ENCODE results near the gene ZBTB46. TPM values are rescaled to one million over a fixed set of nuclear protein-coding genes. Genes with fewer than 3 reads are reported as not detected.
A peak's percentile ranks its signal among the peaks of the same experiment; 100 is the strongest.

Gene ZBTB46
- total RNA-seq, 1 experiment from 2014 or later = 9.5 TPM

GRCh38 chr20:63700199-63701050, 130.6 kb downstream of the ZBTB46 start:
- BruUV-seq (replicated peaks) = no TSS peak
- H3K4me3 Mint-ChIP-seq (ENCODE audit: unreplicated experiment) = no peak overlapping the region
- CTCF ChIA-PET = no interaction called here

GRCh38 chr20:63699466-63700198, 131.4 kb downstream of the ZBTB46 start:
- Mint-ChIP-seq H3K4me1 (ENCODE audit: low read depth, unreplicated experiment) (peaks cover 11% of the 10 kb centered on the region), H3K9me3 (ENCODE audit: unreplicated experiment) (no peaks in the 10 kb centered on the region), H3K36me3 (ENCODE audit: insufficient read depth, unreplicated experiment) (peaks cover 100% of the 10 kb centered on the region), H3K27me3 (ENCODE audit: insufficient read depth, unreplicated experiment) (peaks cover 2% of the 10 kb centered on the region), H3K27ac (ENCODE audit: unreplicated experiment) (peak overlapping the region; percentile 30), H3K4me3 (ENCODE audit: unreplicated experiment) (no peak overlapping the region)
- intact Hi-C loops (cut with micrococcal nuclease; ENCODE audit: unreplicated experiment) = no loop called here
- Histone ChIP-seq H3K4me3 (ENCODE audit: low read depth, low read length) (no peak overlapping the region), H3K27me3 (replicated peaks; ENCODE audit: control insufficient read depth, insufficient read depth, low read length) (no peaks in the 10 kb centered on the region), H3K9me3 (no peaks in the 10 kb centered on the region), H3K4me1 (peaks cover 26% of the 10 kb centered on the region), H3K36me3 (ENCODE audit: control insufficient read depth, insufficient read depth, low read length) (no peaks in the 10 kb centered on the region; the same call in 1 of the 2 replicates)
- TF ChIP-seq CTCF (IDR thresholded peaks at IDR 0.05; ENCODE audit: insufficient read depth in 1 of 2, low read depth in 1 of 2, low read length in 1 of 2, severe bottlenecking in 1 of 2, unreplicated experiment in 1 of 2) = no peak
- CTCF ChIA-PET = interaction anchor here (1.2 kb wide), 1 partner anchor 8 kb away, joined by 3 read pairs; the partner anchor contains the start of genes ARFRP1 and ZGPAT
- POLR2A ChIA-PET = interaction anchor here (1.6 kb wide), 1 partner anchor 8 kb away, joined by 5 read pairs; the partner anchor contains the start of genes ARFRP1 and ZGPAT
- peak; percentile 51 to 71 for DNase-seq
- BruUV-seq (replicated peaks) = TSS peak; percentile 48

More at GRCh38 chr20:63700199-63701050, 130.6 kb downstream of the ZBTB46 start:
- DNase-seq = peak; percentile 38 to 49
- H3K36me3 ChIP-seq (ENCODE audit: control insufficient read depth, insufficient read depth, low read length) = peaks cover 5% of the 10 kb centered on the region; the same call in 1 of the 2 replicates
- POLR2A ChIA-PET = no interaction called here
- no peak for TF ChIP-seq CTCF (IDR thresholded peaks at IDR 0.05; ENCODE audit: insufficient read depth in 1 of 2, low read depth in 1 of 2, low read length in 1 of 2, severe bottlenecking in 1 of 2, unreplicated experiment in 1 of 2)
- H3K9me3 ChIP-seq = no peaks in the 10 kb centered on the region
- intact Hi-C loops (cut with micrococcal nuclease; ENCODE audit: unreplicated experiment) = no loop called here
- no peaks in the 10 kb centered on the region for H3K27me3 ChIP-seq (replicated peaks; ENCODE audit: control insufficient read depth, insufficient read depth, low read length)
- H3K27ac Mint-ChIP-seq (ENCODE audit: unreplicated experiment) = peak overlapping the region; percentile 30
- no peak overlapping the region for H3K4me3 ChIP-seq (ENCODE audit: low read depth, low read length)
- peaks cover 100% of the 10 kb centered on the region for H3K36me3 Mint-ChIP-seq (ENCODE audit: insufficient read depth, unreplicated experiment)
- no peaks in the 10 kb centered on the region for H3K9me3 Mint-ChIP-seq (ENCODE audit: unreplicated experiment)
- peaks cover 26% of the 10 kb centered on the region for H3K4me1 ChIP-seq
- peaks cover 2% of the 10 kb centered on the region for H3K27me3 Mint-ChIP-seq (ENCODE audit: insufficient read depth, unreplicated experiment)
- peaks cover 11% of the 10 kb centered on the region for H3K4me1 Mint-ChIP-seq (ENCODE audit: low read depth, unreplicated experiment)

Data from Caco-2 (cell line).